Measurements from ENCODE around the gene ZNF541. TPM values are rescaled to one million over a fixed set of nuclear protein-coding genes. Genes with fewer than 3 reads are reported as not detected.

Gene ZNF541
- total and polyA plus RNA-seq, 11 donors, result 0.15 to 3.8 (median 1.1) TPM

- TF ChIP-seq CTCF (IDR thresholded peaks at IDR 0.05) (no peak), POLR2A (IDR thresholded peaks at IDR 0.05) (no peak)
- Histone ChIP-seq H3K36me3 (peaks cover 0 to 12% (median 0%) of the 10 kb centered on the region in 9 donors), H3K9me3 (no peaks in the 10 kb centered on the region), H3K4me1 (peaks cover 2 to 67% (median 50%) of the 10 kb centered on the region in 12 donors), H3K4me3 (no peak overlapping the region), H3K27ac (peak overlapping the region in 1 of 12 donors; percentile 28), H3K27me3 (no peaks in the 10 kb centered on the region)
- DNase-seq, result no peak
- 70 to 88% (median 82%) methylated on average over 7 of the region's 7 CpGs for WGBS, 4 donors
- intact Hi-C loops (cut with DNase I), result loop anchor here in 2 of 10 donors (10.0 kb wide), 1 partner anchor 49 kb away; no protein-coding TSS in a partner anchor
- ATAC-seq, result no peak
Observed at GRCh38 chr19:47615714-47616113, 42.8 kb upstream of the ZNF541 start.

DNA sequence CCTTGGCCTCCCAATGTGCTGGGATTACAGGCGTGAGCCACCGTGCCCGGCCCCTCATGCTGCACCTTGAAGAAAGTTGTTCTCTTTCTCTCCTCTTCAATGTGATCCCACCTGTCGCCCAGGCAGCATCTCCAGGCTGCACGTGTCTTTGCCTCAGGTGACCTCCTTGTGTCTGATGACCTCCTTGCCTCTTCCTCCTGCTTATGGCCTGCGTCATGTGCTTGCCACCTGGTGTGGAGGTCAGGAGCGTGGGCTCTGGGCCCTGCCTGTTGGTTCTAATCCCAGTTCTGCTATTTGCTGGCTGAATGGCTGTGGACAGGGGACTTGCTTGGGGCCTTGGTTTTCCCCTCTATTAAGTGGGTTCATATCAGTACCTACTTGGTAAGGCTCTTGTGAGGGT is 42.3 kb upstream of the ZNF541 start:
- peak overlapping the region in 1 of 12 donors; percentile 28 for H3K27ac ChIP-seq
- TF ChIP-seq CTCF (IDR thresholded peaks at IDR 0.05) (no peak), POLR2A (IDR thresholded peaks at IDR 0.05) (no peak)
- H3K4me1 ChIP-seq, result peaks cover 2 to 70% (median 54%) of the 10 kb centered on the region in 12 donors
- 85 to 92% (median 87%) methylated on average over 7 of the region's 7 CpGs for WGBS, 4 donors
- H3K27me3 ChIP-seq, result no peaks in the 10 kb centered on the region
- DNase-seq, result no peak
- peaks cover 0 to 10% (median 0%) of the 10 kb centered on the region in 9 donors for H3K36me3 ChIP-seq
- no peaks in the 10 kb centered on the region for H3K9me3 ChIP-seq
- ATAC-seq, result no peak
- H3K4me3 ChIP-seq, result no peak overlapping the region
- intact Hi-C loops (cut with DNase I), result loop anchor here in 2 of 10 donors (10.0 kb wide), 1 partner anchor 50 kb away; no protein-coding TSS in a partner anchor

- Histone ChIP-seq H3K9me3 (no peaks in the 10 kb centered on the region), H3K4me1 (peaks cover 2 to 68% (median 49%) of the 10 kb centered on the region in 12 donors), H3K4me3 (no peak overlapping the region), H3K27ac (peak overlapping the region in 1 of 12 donors; percentile 99), H3K36me3 (peaks cover 0 to 10% (median 0%) of the 10 kb centered on the region in 9 donors), H3K27me3 (no peaks in the 10 kb centered on the region)
- TF ChIP-seq CTCF (IDR thresholded peaks at IDR 0.05) (no peak), POLR2A (IDR thresholded peaks at IDR 0.05) (no peak)
- 95 to 98% (median 96%) methylated on average over 10 of the region's 10 CpGs for WGBS, 4 donors
- DNase-seq, result no peak
- ATAC-seq, result no peak
- intact Hi-C loops (cut with DNase I), result loop anchor here in 6 of 10 donors (5.0 to 10.0 kb wide), 4 partner anchors 48 to 83 kb away; no protein-coding TSS in a partner anchor
Observed at GRCh38 chr19:47614559-47614958, 41.6 kb upstream of the ZNF541 start.

DNA sequence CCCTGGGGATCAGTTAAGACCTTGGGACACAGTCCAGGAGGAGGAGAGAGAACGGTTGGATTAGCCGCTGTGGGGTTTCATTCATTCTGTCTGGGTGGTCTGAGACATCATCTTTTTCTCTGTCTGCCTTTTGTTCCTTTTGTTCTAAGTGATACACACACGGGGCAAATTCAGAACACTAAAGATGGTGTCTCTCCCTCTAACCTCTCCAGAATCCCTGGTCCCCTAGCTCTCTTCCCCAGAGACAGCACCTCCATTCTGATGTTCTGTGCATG is 41.0 kb upstream of the ZNF541 start:
- peaks cover 2 to 62% (median 44%) of the 10 kb centered on the region in 12 donors for H3K4me1 ChIP-seq

More for the DNA sequence above, 41.0 kb upstream of the ZNF541 start:
- intact Hi-C loops (cut with DNase I), result loop anchor here in 6 of 10 donors (5.0 to 10.0 kb wide), 4 partner anchors 48 to 83 kb away; no protein-coding TSS in a partner anchor
- TF ChIP-seq POLR2A (IDR thresholded peaks at IDR 0.05) (no peak), CTCF (IDR thresholded peaks at IDR 0.05) (no peak)
- DNase-seq, result no peak
- Histone ChIP-seq H3K4me3 (no peak overlapping the region), H3K9me3 (no peaks in the 10 kb centered on the region), H3K36me3 (peaks cover 0 to 10% (median 0%) of the 10 kb centered on the region in 9 donors), H3K27ac (peak overlapping the region in 2 of 12 donors; percentile 38 to 99), H3K27me3 (no peaks in the 10 kb centered on the region)
- no peak for ATAC-seq
- 35 to 47% (median 45%) methylated on average over 3 of the region's 3 CpGs for WGBS, 4 donors
